H1 (cell line): ENCODE results near the gene CAMKMT. TPM values are rescaled to one million over a fixed set of nuclear protein-coding genes. Genes with fewer than 3 reads are reported as not detected.

ENCODE experiments used
- CTCF ChIA-PET: fragments of 300-600 bp; sonication (Branson Sonifier 250); formaldehyde crosslinking; loops from one replicate; lab custom pipeline; 2021; ENCODE audit not compliant: partially characterized antibody; lab: Charles Lee
- POLR2A ChIA-PET: fragments of 300-600 bp; sonication (Branson Sonifier 250); formaldehyde crosslinking; loops from one replicate; lab custom pipeline; 2021; ENCODE audit warnings: inconsistent platforms; ENCODE audit not compliant: partially characterized antibody; lab: Charles Lee
- DNase-seq, 2 experiments: peaks; one replicate each; pipeline versions ENCODE4 v3.0.0 to v3.0.0-alpha.2; 2010 to 2022; ENCODE audit warnings: low spot score in 2 of 2, low read depth in 1 of 2, mixed read lengths in 1 of 2
- FAIRE-seq: peaks from 2 replicates; lab custom pipeline; 2011; peaks lifted over from hg19 to GRCh38; lab: Jason Lieb, UNC
- H2AFZ ChIP-seq: 2 replicates; pipeline ENCODE4 v1.8.1; 2012; ENCODE audit warnings: low read length, inconsistent platforms
- H2AK5ac ChIP-seq: 2 replicates; pipeline ENCODE4 v1.6.1; 2013; ENCODE audit warnings: low read depth, low read length
- H2BK120ac ChIP-seq: replicated peaks from 2 replicates; pipeline ENCODE3; 2013; ENCODE audit warnings: low read depth, low read length, inconsistent platforms
- H2BK12ac ChIP-seq: 2 replicates; pipeline ENCODE4 v1.6.1; 2013; ENCODE audit warnings: low read depth, low read length
- H2BK15ac ChIP-seq: 2 replicates; pipeline ENCODE4 v1.6.1; 2013; ENCODE audit warnings: low read length
- H2BK20ac ChIP-seq: 2 replicates; pipeline ENCODE4 v1.6.1; 2013; ENCODE audit warnings: low read length
- H2BK5ac ChIP-seq: 2 replicates; pipeline ENCODE4 v1.6.1; 2013; ENCODE audit warnings: low read depth, low read length
- H3K14ac ChIP-seq: 2 replicates; pipeline ENCODE4 v1.6.1; 2013; ENCODE audit warnings: inconsistent platforms; ENCODE audit not compliant: insufficient read length
- H3K18ac ChIP-seq: 2 replicates; pipeline ENCODE4 v1.6.1; 2013; ENCODE audit warnings: low read length; ENCODE audit errors: extremely low read depth
- H3K23ac ChIP-seq: 2 replicates; pipeline ENCODE4 v1.6.1; 2013; ENCODE audit warnings: inconsistent platforms; ENCODE audit not compliant: insufficient read length
- H3K23me2 ChIP-seq: 2 replicates; pipeline ENCODE4 v1.6.1; 2013; ENCODE audit warnings: low read depth, low read length
- H3K27ac ChIP-seq: 2 replicates; pipeline ENCODE4 v1.6.1; 2011; ENCODE audit warnings: low read depth, low read length, inconsistent platforms
- H3K27me3 ChIP-seq, 4 experiments: replicated peaks in 1 of 4; 1 replicate in 1 of 4; 2 replicates in 3 of 4; pipeline versions ENCODE4 v1.6.1 to v1.8.1; 2011 to 2013; ENCODE audit warnings: low read length in 3 of 4, mild to moderate bottlenecking in 3 of 4, inconsistent platforms in 2 of 4, mixed read lengths in 2 of 4, moderate library complexity in 1 of 4; ENCODE audit not compliant: control insufficient read depth in 3 of 4, insufficient read depth in 3 of 4; ENCODE audit errors: extremely low read depth in 1 of 4
- H3K36me3 ChIP-seq, 4 experiments: 2 replicates each; pipeline versions ENCODE4 v1.6.1 to v1.8.1; 2011 to 2013; ENCODE audit warnings: mild to moderate bottlenecking in 4 of 4, low read length in 3 of 4, moderate library complexity in 2 of 4, control low read depth in 1 of 4, inconsistent platforms in 1 of 4; ENCODE audit not compliant: insufficient read depth in 4 of 4, control insufficient read depth in 2 of 4
- H3K4ac ChIP-seq: replicated peaks from 2 replicates; pipeline ENCODE3; 2013; ENCODE audit warnings: low read length, low read depth, mixed read lengths, inconsistent platforms; ENCODE audit not compliant: insufficient read length
- H3K4me1 ChIP-seq, 4 experiments: replicated peaks in 1 of 4; 1 replicate in 1 of 4; 2 replicates in 3 of 4; pipeline versions ENCODE4 v1.6.1 to v1.8.1; 2011 to 2013; ENCODE audit warnings: low read length in 3 of 4, inconsistent platforms in 2 of 4, mixed read lengths in 1 of 4; ENCODE audit not compliant: insufficient read depth in 4 of 4, control insufficient read depth in 3 of 4
- H3K4me2 ChIP-seq, 2 experiments: 2 replicates each; pipeline versions ENCODE4 v1.6.1 to v1.8.1; 2011 to 2013; ENCODE audit warnings: low read depth in 2 of 2, low read length in 2 of 2, control low read depth in 1 of 2, inconsistent platforms in 1 of 2, mild to moderate bottlenecking in 1 of 2; ENCODE audit not compliant: insufficient read depth in 1 of 2
- H3K4me3 ChIP-seq, 4 experiments: fragments of 200-600, 300-600 bp in 1 of 4; sonication (generic), shearing (Covaris generic), sonication (Bioruptor Twin) in 1 of 4; 2 replicates each; pipeline versions ENCODE4 v1.5.1 to v1.8.1; 2011 to 2016; ENCODE audit warnings: low read length in 4 of 4, low read depth in 3 of 4, control low read depth in 2 of 4, inconsistent platforms in 2 of 4, mild to moderate bottlenecking in 2 of 4, mixed read lengths in 1 of 4, moderate library complexity in 1 of 4; ENCODE audit not compliant: insufficient read depth in 2 of 4; ENCODE audit errors: extremely low read depth in 1 of 4
- H3K56ac ChIP-seq: replicated peaks from 2 replicates; pipeline ENCODE3; 2013; ENCODE audit warnings: low read depth, mild to moderate bottlenecking, mixed read lengths, low read length, inconsistent platforms; ENCODE audit not compliant: insufficient read length
- H3K79me1 ChIP-seq: 2 replicates; pipeline ENCODE4 v1.6.1; 2013; ENCODE audit warnings: low read depth, low read length, control low read depth
- H3K79me2 ChIP-seq, 2 experiments: 2 replicates each; pipeline versions ENCODE4 v1.6.1 to v1.8.1; 2012 to 2013; ENCODE audit warnings: low read length in 2 of 2, mild to moderate bottlenecking in 2 of 2, inconsistent platforms in 1 of 2; ENCODE audit not compliant: insufficient read depth in 2 of 2, control insufficient read depth in 1 of 2
- H3K9ac ChIP-seq, 4 experiments: replicated peaks in 1 of 4; 1 replicate in 1 of 4; 2 replicates in 3 of 4; pipeline versions ENCODE4 v1.6.1 to v1.8.1; 2011 to 2013; ENCODE audit warnings: low read depth in 3 of 4, low read length in 3 of 4, control low read depth in 2 of 4, mild to moderate bottlenecking in 2 of 4, moderate library complexity in 2 of 4, inconsistent platforms in 1 of 4; ENCODE audit errors: extremely low read depth in 1 of 4
- H3K9me3 ChIP-seq, 2 experiments: 2 replicates each; pipeline versions ENCODE4 v1.6.1 to v1.8.1; 2012 to 2013; ENCODE audit warnings: mild to moderate bottlenecking in 2 of 2, moderate library complexity in 2 of 2, control low read depth in 1 of 2, inconsistent platforms in 1 of 2, low read depth in 1 of 2, low read length in 1 of 2, mixed read lengths in 1 of 2; ENCODE audit not compliant: insufficient read depth in 2 of 2
- H4K20me1 ChIP-seq, 2 experiments: replicated peaks in 1 of 2; 2 replicates each; pipeline versions ENCODE3 to v1.8.1; 2011 to 2013; ENCODE audit warnings: inconsistent platforms in 2 of 2, low read length in 2 of 2, mild to moderate bottlenecking in 1 of 2; ENCODE audit not compliant: insufficient read depth in 2 of 2, control insufficient read depth in 1 of 2
- H4K5ac ChIP-seq: 2 replicates; pipeline ENCODE4 v1.6.1; 2013; ENCODE audit warnings: low read length, low read depth, mixed read lengths, inconsistent platforms; ENCODE audit not compliant: insufficient read length
- H4K8ac ChIP-seq: 2 replicates; pipeline ENCODE4 v1.8.0; 2013; ENCODE audit warnings: mild to moderate bottlenecking, moderate library complexity, low read length, inconsistent platforms; ENCODE audit not compliant: insufficient read depth; ENCODE audit errors: extremely low read depth
- H4K91ac ChIP-seq: replicated peaks from 2 replicates; pipeline ENCODE3; 2013; ENCODE audit warnings: low read length, mixed read lengths, inconsistent platforms; ENCODE audit not compliant: insufficient read length
- CBX5 ChIP-seq: fragments of 300-800, 300-1000 bp; sonication (generic); IDR thresholded peaks from 2 replicates; pipeline ENCODE4 v1.7.1; 2016; ENCODE audit warnings: antibody characterized with exemption, low read length, low read depth
- FOSL1 ChIP-seq: IDR thresholded peaks from 2 replicates; pipeline ENCODE4 v1.6.1; 2011; ENCODE audit warnings: mild to moderate bottlenecking, low read depth, low read length, moderate library complexity; ENCODE audit not compliant: insufficient read depth
- JUN ChIP-seq: IDR thresholded peaks from 2 replicates; pipeline ENCODE4 v1.6.1; 2011; ENCODE audit warnings: low read depth, mild to moderate bottlenecking, improper control_type of control experiment, low read length
- KDM5A ChIP-seq: fragments of 200-600 bp; IDR thresholded peaks from 2 replicates; pipeline ENCODE4 v1.7.1; 2012; ENCODE audit warnings: mild to moderate bottlenecking, low read length, inconsistent platforms, mixed read lengths
- NANOG ChIP-seq: IDR thresholded peaks from 2 replicates; pipeline ENCODE4 v1.6.1; 2011; ENCODE audit warnings: low read length, low read depth, mild to moderate bottlenecking, inconsistent platforms; ENCODE audit not compliant: insufficient read depth, poor library complexity, severe bottlenecking
- RBBP5 ChIP-seq: IDR thresholded peaks from 2 replicates; pipeline ENCODE4 v1.7.1; 2012; ENCODE audit warnings: low read depth, mild to moderate bottlenecking, inconsistent platforms, low read length, moderate library complexity, borderline replicate concordance
- RNF2 ChIP-seq: fragments of 200-900, 300-1000 bp; sonication (generic); IDR thresholded peaks from 2 replicates; pipeline ENCODE4 v1.7.1; 2016; ENCODE audit warnings: borderline replicate concordance, low read depth, mild to moderate bottlenecking, antibody characterized with exemption, low read length; ENCODE audit not compliant: poor library complexity, severe bottlenecking; ENCODE audit errors: missing control alignments
- SP2 ChIP-seq: IDR thresholded peaks from 2 replicates; pipeline ENCODE4 v1.6.1; 2012; ENCODE audit warnings: mild to moderate bottlenecking, low read length, inconsistent platforms
- SP4 ChIP-seq: IDR thresholded peaks from 2 replicates; pipeline ENCODE4 v1.6.1; 2012; ENCODE audit warnings: low read length, inconsistent platforms
- TAF1 ChIP-seq: IDR thresholded peaks from 2 replicates; pipeline ENCODE4 v1.6.1; 2011; ENCODE audit warnings: mild to moderate bottlenecking, low read depth, low read length
- TCF12 ChIP-seq: IDR thresholded peaks from 2 replicates; pipeline ENCODE4 v1.6.1; 2011; ENCODE audit warnings: low read depth, mild to moderate bottlenecking, low read length
- WGBS, 2 experiments: shearing (Covaris generic) in 1 of 2; methylation state at CpG; one replicate each; pipeline versions ENCODE4 v1.1.6 to v1.1.7; 2013 to 2015; ENCODE audit warnings: low lambda C conversion rate in 2 of 2, mixed read lengths in 2 of 2, inconsistent platforms in 1 of 2, low coverage in 1 of 2, missing lambda C conversion rate in 1 of 2; ENCODE audit not compliant: insufficient replicate concordance in 2 of 2, insufficient coverage in 1 of 2, insufficient read length in 1 of 2; ENCODE audit errors: extremely low coverage in 1 of 2, missing lambda C conversion rate in 1 of 2; 5-methylcytosine and 5-hydroxymethylcytosine counted together
- polyA plus RNA-seq, 7 experiments: library from polyadenylated mRNA; depleted of rRNA in 3 of 7; stranded (reverse) in 5 of 7; unstranded in 2 of 7; fragments of >200 nt in 5 of 7; fragments of 200-250 nt in 2 of 7; gene quantifications; 1 replicate in 5 of 7; 2 replicates in 1 of 7; 4 replicates in 1 of 7; pipeline versions ENCODE4 v1.2.1 to v1.2.3, GENCODE V29; 2011 to 2013; ENCODE audit warnings: missing spikeins in 2 of 7, mixed read lengths in 2 of 7
- total RNA-seq: library from RNA; stranded (reverse); fragmentation: NEBNext Ultra II Directional; extraction: Animal tissue kit (Norgen Biotek cat#: 25700); gene quantifications from 2 replicates; pipeline ENCODE4 v1.2.1, GENCODE V29; 2021

The CAMKMT gene
- total and polyA plus RNA-seq, 2 of the 8 experiments (the other 6 are each of a cell fraction or from before 2014, with no cell fraction given): 14.7 to 22.4 TPM

- POLR2A ChIA-PET: interaction anchor here (0.5 kb wide), 1 partner anchor 57 kb away, joined by 3 read pairs; no protein-coding TSS in a partner anchor
- Histone ChIP-seq H3K27me3 (no peaks in the 10 kb centered on the region), H2BK120ac (no peak overlapping the region), H3K56ac (no peak overlapping the region), H3K4me2 (no peak overlapping the region), H3K4me1 (peaks cover 0 to 6% (median 5%) of the 10 kb centered on the region in 4 experiments; a peak in 3 of 7 replicates), H3K79me2 (peaks cover 0 to 3% of the 10 kb centered on the region in 2 experiments; a peak in 2 of 4 replicates), H2AK5ac (no peak overlapping the region), H2BK12ac (no peak overlapping the region), H3K18ac (no peak overlapping the region), H3K9ac (no peak overlapping the region), H3K4ac (no peak overlapping the region), H3K4me3 (no peak overlapping the region), H3K14ac (no peak overlapping the region), H3K79me1 (no peaks in the 10 kb centered on the region), H2BK15ac (no peak overlapping the region), H3K27ac (no peak overlapping the region), H4K5ac (no peak overlapping the region), H4K91ac (no peak overlapping the region), H3K23me2 (no peaks in the 10 kb centered on the region), H3K9me3 (no peaks in the 10 kb centered on the region), H3K23ac (no peak overlapping the region), H4K8ac (no peak overlapping the region), H2BK20ac (no peak overlapping the region), H2AFZ (no peak overlapping the region), H3K36me3 (no peaks in the 10 kb centered on the region), H2BK5ac (no peak overlapping the region), H4K20me1 (no peaks in the 10 kb centered on the region)
- 47% methylated on average over 6 of the region's 6 CpGs; no CpG with 5 or more reads in 1 of the 2 experiments for WGBS, 2 experiments
- CTCF ChIA-PET: interaction anchor here (12.4 kb wide), 1 partner anchor 79 kb away, joined by 103 read pairs; no protein-coding TSS in a partner anchor
- DNase-seq (no peak), FAIRE-seq (no peak)
- TF ChIP-seq TCF12 (no peak), TAF1 (no peak), FOSL1 (no peak), KDM5A (no peak), NANOG (no peak), JUN (no peak), SP4 (no peak), RNF2 (no peak), SP2 (no peak), CBX5 (no peak), RBBP5 (no peak)
Measured at GRCh38 chr2:44398243-44398897, 36.6 kb downstream of the CAMKMT start.
